OCI-LY1 (cell line): Measurements from ENCODE around the gene CTNND2.

Experiments
- CTCF ChIP-seq: fragments of 200-600 bp; sonication (generic), shearing (Covaris generic); IDR thresholded peaks from 2 replicates; pipeline ENCODE4 v1.5.1; 2017; ENCODE audit warnings: mild to moderate bottlenecking, antibody characterized with exemption, low read length, moderate library complexity, mixed read lengths
- EZH2 ChIP-seq: fragments of 200-600 bp; sonication (generic), shearing (Covaris generic); IDR thresholded peaks from 2 replicates; pipeline ENCODE4 v1.8.0; 2017; ENCODE audit warnings: borderline replicate concordance, mixed run types, mild to moderate bottlenecking, antibody characterized with exemption, low read length, moderate library complexity, mixed read lengths

- TF ChIP-seq EZH2 (no peak), CTCF (no peak)
Observed at GRCh38 chr5:10958728-10959127, 945.5 kb downstream of the CTNND2 start.
